GM04503 (cell line): ENCODE results near the gene NDUFS1.
"Not testable (repeated sequence)": the region's sequence is repeated elsewhere in the genome, so short reads cannot be mapped to it uniquely, and the experiment has no call there.

ENCODE experiments used
- DNase-seq: peaks from one replicate; pipeline ENCODE4 v3.0.0-alpha.2; 2012; ENCODE audit warnings: low read depth

NDUFS1 gene

GRCh38 chr2:206098471-206098870 lies 60.8 kb downstream of the NDUFS1 start:
- no peak for DNase-seq

- no peak for DNase-seq
These were observed 62.4 kb downstream of the NDUFS1 start for GRCh38 chr2:206096876-206097275.

DNA sequence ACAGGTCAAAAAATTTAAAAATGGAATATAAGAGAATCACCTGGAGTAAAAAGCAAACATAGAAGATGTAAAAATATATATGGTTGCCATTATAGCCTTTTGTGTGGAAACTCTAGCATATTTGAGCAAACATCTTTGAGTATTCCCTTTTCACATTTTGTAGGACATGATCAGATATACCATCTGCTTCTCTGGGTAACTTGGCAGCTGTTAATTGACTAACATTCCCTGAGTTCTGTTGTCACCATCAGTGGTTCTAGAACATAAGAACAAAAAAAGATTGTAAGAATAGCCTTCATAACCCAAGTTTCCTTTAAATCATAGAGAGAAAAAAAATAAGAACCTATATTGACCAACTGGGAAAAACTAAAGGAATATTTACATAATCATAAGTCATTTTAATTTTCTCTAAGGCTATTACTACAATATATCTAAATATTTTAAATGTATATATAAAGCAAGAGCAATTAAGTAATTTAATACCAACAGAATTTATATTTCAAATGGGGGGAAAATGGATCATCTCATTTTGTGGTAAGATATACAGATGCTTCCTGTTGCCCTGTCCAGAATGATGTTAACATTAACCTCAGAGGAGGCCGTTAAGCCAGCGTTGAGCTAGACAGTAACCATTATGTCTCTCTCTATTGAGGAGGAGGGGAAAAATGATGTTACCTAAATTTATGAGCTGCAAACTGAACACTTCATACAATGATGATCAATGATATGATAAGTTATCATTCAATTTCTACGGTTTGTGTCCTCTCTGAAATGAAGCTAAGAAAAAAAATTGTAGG lies 63.5 kb downstream of the NDUFS1 start:
- no peak for DNase-seq

DNA sequence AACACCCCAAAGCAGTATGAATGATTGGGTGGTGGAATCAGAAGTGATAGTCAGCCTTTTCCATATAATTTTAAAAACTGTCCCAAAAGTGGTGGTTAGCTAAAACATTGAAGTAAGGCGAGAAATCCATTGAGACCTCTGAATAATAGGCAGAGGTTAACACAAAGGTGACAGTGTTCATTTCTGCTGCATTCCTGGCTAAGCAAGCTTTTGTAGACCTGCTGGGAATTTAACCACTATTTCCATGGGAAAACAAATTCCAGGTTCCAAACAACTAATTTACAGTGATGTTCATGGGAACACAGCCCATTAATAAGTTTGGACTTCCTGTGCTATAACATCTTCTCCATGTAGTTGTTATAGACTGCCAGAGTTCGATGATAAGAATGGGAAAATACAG lies 66.9 kb downstream of the NDUFS1 start:
- no peak for DNase-seq

DNA sequence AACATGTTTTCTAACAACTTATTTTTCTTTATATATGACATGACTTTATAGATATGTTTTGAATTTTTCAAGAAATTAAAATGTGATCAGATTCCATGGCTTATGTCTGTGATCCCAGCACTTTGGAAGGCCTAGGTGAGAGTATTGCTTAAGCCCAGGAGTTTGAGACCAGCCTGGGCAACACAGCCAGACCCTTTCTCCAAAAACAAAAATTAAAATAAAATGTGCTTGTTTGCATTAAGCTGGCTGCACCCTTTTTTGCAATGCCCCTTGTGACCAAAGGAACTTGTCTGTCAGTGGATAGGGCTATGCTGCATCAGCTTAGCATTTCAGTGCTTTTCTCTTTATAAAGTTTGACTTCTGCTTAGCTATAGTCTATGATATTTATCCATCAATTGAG lies 71.0 kb downstream of the NDUFS1 start:
- no peak for DNase-seq

DNA sequence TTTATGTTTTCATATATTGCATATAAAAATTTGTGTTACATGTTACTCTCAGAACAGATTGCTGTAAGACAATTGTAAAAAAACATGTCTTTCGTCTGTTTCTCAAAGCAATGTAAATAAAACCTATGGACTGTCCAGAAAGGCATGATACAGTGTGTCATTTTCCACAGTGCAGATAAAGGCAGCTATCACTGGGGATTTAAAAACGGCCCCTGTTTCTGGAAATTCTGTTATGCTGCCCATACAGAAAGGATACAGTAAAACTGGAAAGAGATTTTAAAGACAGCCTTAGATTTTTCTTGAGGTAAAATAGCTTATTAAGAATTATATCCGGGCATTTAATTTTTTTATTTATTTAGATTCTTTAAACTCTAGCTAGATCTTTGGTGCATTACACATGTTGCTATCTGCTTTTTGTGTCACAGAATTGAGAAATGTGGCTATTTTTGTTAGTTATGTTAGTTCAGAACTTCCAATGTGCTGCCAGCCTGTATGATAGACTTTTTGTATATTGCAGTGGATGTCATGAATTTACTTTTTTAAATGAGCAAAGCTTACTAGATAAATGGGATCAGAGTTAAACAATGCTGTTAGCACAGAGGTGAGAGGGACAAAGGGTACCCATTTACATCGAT lies 72.4 kb downstream of the NDUFS1 start:
- DNase-seq, result no peak

GRCh38 chr2:206085742-206086445 lies 73.3 kb downstream of the NDUFS1 start, which contains the start of gene INO80D:
Gene INO80D, minus strand, starts transcription at chr2:206086174. Its CDS starts 23,158 bp downstream, at chr2:206063016.
- peak; percentile 49 for DNase-seq

GRCh38 chr2:206084870-206085741 lies 74.1 kb downstream of the NDUFS1 start:
- no peak for DNase-seq

DNA sequence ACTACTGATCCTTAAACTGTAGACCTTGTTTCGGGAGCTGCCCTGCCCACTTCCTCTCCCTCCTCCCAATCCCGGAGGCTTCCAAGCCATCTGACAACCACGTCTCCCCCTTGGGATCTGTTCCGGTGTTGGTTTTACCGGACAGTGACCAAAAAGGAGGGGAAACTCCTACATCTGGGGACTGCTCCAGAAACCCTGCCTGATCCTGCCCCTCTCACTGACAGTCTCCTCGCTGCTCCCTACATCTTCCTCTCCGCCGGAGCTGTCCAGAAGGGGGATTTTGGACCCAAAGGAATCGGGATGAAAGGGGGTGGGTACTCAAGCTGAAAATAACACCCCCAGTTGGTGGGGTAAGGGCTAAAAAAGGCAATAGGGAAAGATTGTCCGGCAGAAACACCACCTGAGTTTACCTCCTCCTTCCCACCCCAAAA lies 74.8 kb downstream of the NDUFS1 start:
- peak; percentile 69 for DNase-seq

- DNase-seq, result no peak
These were observed 75.4 kb downstream of the NDUFS1 start for GRCh38 chr2:206083602-206084438.

DNA sequence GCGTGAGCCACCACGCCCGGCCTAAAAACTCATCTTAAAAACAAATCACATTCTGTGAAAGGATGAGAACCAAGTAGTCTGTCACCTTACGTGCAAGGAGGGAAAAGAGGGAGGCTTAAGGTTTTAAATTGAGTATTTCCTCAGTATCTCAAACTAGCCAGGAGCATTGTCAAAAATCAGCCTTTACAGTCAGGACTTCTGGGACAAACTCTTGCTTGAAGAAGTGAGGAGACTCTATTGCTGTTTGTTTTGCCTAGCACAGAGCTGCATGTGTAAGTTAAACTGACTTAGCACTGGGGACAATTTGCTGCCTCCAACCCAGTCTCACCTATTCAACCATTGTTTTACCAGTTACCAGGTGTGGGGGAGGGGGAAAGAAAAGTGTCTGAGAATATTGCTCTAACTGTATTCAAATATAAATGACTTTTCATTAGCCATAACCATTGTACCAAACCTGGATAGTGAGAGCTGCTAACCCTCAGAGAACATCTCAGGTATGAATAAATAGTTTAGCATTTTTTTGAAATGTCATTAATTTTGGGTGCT lies 76.9 kb downstream of the NDUFS1 start:
- no peak for DNase-seq

- no peak for DNase-seq
These were observed 78.3 kb downstream of the NDUFS1 start for GRCh38 chr2:206080927-206081326.

- DNase-seq, result no peak
These were observed 79.4 kb downstream of the NDUFS1 start for GRCh38 chr2:206079699-206080465.

DNA sequence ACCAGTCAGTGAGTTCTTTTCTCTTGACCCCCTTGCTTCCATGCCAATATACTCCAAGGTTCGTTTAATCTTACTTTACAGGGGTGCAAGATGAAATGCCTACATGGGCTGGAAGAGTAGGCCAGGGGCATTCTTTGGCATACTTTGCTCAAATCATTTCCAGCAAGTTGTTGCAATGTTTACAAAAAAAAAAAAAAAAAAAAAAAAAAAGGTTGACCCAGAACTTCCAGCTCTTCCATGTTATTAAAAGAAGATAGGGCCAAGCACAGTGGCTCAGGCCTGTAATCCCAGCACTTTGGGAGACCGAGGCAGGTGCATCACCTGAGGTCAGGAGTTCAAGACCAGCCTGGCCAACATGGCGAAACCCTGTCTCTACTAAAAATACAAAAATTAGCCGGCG lies 81.4 kb downstream of the NDUFS1 start:
- not testable (repeated sequence) for DNase-seq

DNA sequence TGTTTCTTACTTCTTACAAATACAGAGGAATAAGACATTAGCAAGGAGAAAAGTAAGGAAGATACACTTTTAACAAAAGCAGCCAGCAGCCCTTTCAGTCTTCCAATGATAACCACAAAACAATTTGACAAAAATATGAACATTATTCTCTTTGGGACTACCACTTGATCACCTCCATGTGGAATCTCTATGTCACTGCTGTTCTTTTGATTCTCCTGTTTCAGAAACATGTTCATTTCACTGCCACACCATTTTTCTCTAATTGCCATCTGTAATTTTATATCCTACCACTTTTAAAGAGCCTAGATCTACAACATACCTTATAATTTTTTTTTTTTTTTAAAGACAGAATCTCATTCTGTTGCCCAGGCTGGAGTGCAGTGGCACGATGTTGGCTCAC lies 84.1 kb downstream of the NDUFS1 start:
- no peak for DNase-seq

DNA sequence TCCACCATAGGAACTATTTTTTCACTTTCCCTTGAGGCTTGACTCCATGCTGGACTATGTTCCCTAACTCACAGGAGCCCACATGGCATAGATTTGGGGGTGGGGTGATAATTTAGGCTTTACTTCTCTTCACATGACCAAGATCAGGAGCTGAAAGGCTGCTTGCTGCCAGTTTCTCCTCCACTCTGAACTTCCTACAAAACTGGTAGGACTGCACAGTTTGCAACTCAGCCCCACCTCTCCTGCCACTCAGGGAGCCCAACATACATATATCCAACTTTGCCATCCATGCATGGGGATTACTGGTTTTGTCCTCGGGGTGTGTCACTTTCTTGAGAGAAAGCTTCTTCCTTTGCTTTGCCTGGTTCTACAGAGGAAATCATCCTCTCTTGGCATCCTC lies 87.4 kb downstream of the NDUFS1 start:
- DNase-seq, result no peak

DNA sequence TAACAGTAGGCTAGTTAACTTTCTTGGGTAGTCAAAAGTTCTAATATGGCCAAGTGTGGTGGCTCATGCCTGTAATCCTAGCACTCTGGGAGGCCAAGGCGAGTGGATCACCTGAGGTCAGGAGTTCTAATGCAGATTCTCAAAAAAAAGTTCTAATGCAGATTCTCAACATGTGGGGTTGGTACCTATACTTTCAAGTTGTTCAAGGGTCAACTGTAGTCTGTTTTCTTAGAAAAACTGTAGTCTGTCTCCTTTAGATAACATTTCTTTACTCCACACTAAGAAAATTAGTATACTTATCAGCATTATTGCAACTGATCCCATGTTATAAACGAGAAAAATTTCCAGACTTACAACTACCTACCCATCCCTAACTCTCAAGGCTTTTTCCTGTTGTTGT lies 89.8 kb downstream of the NDUFS1 start:
- DNase-seq, result no peak

DNA sequence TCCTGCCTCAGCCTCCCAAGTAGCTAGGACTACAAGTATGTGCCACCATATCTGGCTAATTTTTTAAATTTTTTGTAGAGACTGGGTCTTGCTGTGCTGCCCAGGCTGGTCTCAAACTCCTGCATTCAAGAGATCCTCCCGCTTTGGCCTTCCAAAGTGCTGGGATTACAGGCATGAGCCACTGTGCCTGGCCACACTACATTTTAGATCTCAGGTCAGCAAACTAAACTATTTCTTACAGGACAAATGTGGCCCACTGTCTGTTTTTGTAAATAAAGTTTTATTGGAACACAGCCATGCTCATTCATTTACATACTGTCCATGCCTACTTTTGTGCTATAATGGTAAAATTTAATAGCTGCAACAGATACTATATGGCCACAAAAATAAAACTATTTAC lies 91.0 kb downstream of the NDUFS1 start:
- DNase-seq, result no peak
